GM23338 (cell line): ENCODE measurements around the gene ACSF2.

Source experiments
- CREB1 ChIP-seq: fragments of 250-450 bp; sonication (Bioruptor Pico); IDR thresholded peaks from 2 replicates; pipeline ENCODE4 v1.5.0; 2020; ENCODE audit warnings: low read depth, mild to moderate bottlenecking, moderate library complexity
- CTCF ChIP-seq, 2 experiments: fragments of 200-600 bp in 1 of 2; sonication (generic) in 1 of 2; conservative IDR thresholded peaks; 2 replicates each; pipeline versions ENCODE4 v1.5.1 to v1.6.1; 2016 to 2017; ENCODE audit warnings: antibody characterized with exemption in 2 of 2, low read depth in 2 of 2, mild to moderate bottlenecking in 2 of 2, moderate library complexity in 1 of 2
- EZH2 ChIP-seq: fragments of 200-600 bp; sonication (generic); IDR thresholded peaks from one replicate; pipeline ENCODE4 v1.8.0; 2017; ENCODE audit warnings: antibody characterized with exemption, mild to moderate bottlenecking, low read depth; ENCODE audit not compliant: unreplicated experiment
- EZH2phosphoT487 ChIP-seq: fragments of 200-600 bp; sonication (generic); IDR thresholded peaks from one replicate; pipeline ENCODE4 v1.8.1; 2018; ENCODE audit warnings: antibody characterized with exemption; ENCODE audit not compliant: unreplicated experiment
- POLR2AphosphoS5 ChIP-seq: IDR thresholded peaks from 2 replicates; pipeline ENCODE4 v1.6.1; 2016; ENCODE audit warnings: antibody characterized with exemption, low read depth
- REST ChIP-seq: IDR thresholded peaks from one replicate; pipeline ENCODE4 v1.6.1; 2018; ENCODE audit warnings: antibody characterized with exemption; ENCODE audit not compliant: unreplicated experiment
- STAT1 ChIP-seq: IDR thresholded peaks from one replicate; pipeline ENCODE4 v1.6.1; 2016; ENCODE audit warnings: antibody characterized with exemption; ENCODE audit not compliant: unreplicated experiment
- ZNF331 ChIP-seq: fragments of 250-450 bp; sonication (Bioruptor Pico); IDR thresholded peaks from 2 replicates; pipeline ENCODE4 v1.5.0; 2020; ENCODE audit warnings: low read depth, mild to moderate bottlenecking, moderate library complexity

GRCh38 chr17:50514936-50515702 lies 89.1 kb downstream of the ACSF2 start:
- TF ChIP-seq POLR2AphosphoS5: no peak
- no peak for TF ChIP-seq CTCF (conservative IDR thresholded peaks at IDR 0.05; ENCODE audit: low read depth in 2 of 2)
- no peak for TF ChIP-seq REST
- no peak for TF ChIP-seq CREB1
- TF ChIP-seq EZH2phosphoT487: no peak
- no peak for TF ChIP-seq EZH2
- no peak for TF ChIP-seq ZNF331 (CRISPR knock-in tag)
- no peak for TF ChIP-seq STAT1
